Activated effector memory CD4-positive, alpha-beta T cell treated with Interleukin-2 at 50 U/mL for 16 hours (primary cell): ENCODE data around the gene MAPK8IP3.

ENCODE experiments used
- DNase-seq: peaks from one replicate; pipeline ENCODE4 v3.0.0-alpha.2; 2020

MAPK8IP3 gene

GRCh38 chr16:1776672-1776955 lies 70.6 kb downstream of the MAPK8IP3 start:
- DNase-seq = no peak

- DNase-seq = no peak
Observed at GRCh38 chr16:1776991-1777374, 71.0 kb downstream of the MAPK8IP3 start.

- DNase-seq = no peak
Observed at GRCh38 chr16:1777375-1778199, 71.6 kb downstream of the MAPK8IP3 start.

DNA sequence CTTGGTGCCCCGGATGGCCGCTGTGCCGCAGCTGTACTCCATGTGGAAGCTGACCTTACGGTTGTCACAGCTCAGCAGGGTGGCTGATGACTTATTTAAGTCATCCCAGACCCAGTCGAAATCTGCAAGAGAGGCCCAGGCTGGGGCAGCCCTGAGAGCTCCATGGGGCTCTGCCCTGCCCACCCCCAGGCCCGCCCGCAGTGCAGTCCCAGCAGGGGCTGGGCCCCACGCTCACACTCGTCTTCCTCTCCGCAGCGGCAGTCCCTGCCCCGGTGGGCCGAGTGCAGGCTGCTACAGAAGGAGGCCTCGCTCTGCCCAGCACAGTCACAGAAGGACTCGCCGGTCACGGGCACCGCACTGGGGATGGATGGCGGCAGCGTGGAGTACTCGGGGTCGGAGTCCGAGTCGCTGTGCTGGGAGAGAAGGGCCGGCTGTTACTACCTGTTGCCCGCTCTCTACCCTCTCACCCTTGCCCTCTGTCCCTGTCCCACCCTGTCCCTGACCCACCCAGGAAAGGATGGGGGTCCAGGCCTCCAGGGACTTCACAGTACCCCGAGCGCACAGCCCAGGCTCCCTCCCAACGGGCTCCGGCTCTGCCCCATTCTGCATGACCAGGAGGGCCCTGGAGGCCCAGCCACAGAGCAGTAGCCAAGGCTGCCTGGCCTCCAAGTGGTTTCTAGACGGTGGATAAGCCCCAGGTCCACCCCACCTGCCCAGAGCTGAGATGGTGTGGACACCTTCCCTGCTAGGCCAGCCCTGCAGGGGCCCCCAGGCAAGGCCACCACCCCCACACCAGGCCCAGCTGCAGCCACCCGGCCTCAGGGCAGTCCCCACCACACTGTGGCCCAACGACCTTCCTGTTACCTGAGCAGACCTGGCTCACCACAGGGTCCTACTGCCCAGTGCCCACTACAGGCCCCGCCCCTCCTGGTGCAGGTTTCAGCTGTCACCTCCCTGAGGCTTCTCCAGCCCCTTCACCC lies 72.5 kb downstream of the MAPK8IP3 start:
- DNase-seq = no peak

- no peak for DNase-seq
Observed at GRCh38 chr16:1779234-1779701, 73.3 kb downstream of the MAPK8IP3 start.

GRCh38 chr16:1779741-1780676 lies 74.0 kb downstream of the MAPK8IP3 start:
- no peak for DNase-seq

GRCh38 chr16:1780677-1781072 lies 74.7 kb downstream of the MAPK8IP3 start:
- no peak for DNase-seq

- DNase-seq = no peak
Observed at GRCh38 chr16:1781254-1781653, 75.3 kb downstream of the MAPK8IP3 start.

- peak; percentile 16 for DNase-seq
Observed at GRCh38 chr16:1781758-1782407, 75.9 kb downstream of the MAPK8IP3 start.

GRCh38 chr16:1782408-1783264 lies 76.6 kb downstream of the MAPK8IP3 start, which contains the start of the genes NUBP2 and SPSB3:
Gene NUBP2, plus strand, starts transcription at chr16:1782960. Its CDS starts 61 bp downstream, at chr16:1783021.
Gene SPSB3, minus strand, starts transcription at chr16:1782571. Its CDS starts 1,088 bp downstream, at chr16:1781483.
- DNase-seq = peak; percentile 97

GRCh38 chr16:1784977-1785845 lies 79.2 kb downstream of the MAPK8IP3 start:
- no peak for DNase-seq

DNA sequence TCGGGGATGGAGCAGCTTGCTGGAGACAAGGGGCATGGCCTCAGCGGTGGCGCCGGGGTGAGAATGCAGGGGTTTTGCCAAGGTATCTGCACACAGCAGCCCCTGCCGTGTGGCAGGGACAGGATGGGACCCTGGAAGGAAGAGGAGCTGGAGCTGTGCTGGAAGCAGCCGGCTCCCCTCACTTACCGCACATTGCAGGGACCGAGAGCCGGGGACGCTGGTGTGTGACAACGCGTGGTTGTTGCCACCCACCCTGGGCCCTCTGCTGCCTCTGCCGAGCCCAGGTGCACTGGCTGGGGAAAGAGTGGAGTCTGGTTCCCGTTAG lies 79.8 kb downstream of the MAPK8IP3 start:
- no peak for DNase-seq

GRCh38 chr16:1786242-1787055 lies 80.5 kb downstream of the MAPK8IP3 start:
- no peak for DNase-seq

DNA sequence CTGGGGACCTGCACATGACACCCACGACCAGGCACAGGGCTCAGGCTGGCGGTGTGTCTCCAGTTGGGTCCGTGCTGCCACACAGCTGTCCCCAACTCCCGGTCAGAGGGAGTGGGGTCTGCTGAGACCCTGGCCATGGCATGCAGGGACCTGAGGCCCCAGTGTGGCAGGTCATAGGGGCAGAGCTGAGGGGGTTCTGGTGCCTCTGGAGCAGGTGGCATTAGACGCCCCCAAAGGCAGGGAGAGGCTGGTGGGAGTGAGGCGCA lies 81.0 kb downstream of the MAPK8IP3 start:
- DNase-seq = no peak

- DNase-seq = no peak
Observed at GRCh38 chr16:1787322-1788094, 81.5 kb downstream of the MAPK8IP3 start.

DNA sequence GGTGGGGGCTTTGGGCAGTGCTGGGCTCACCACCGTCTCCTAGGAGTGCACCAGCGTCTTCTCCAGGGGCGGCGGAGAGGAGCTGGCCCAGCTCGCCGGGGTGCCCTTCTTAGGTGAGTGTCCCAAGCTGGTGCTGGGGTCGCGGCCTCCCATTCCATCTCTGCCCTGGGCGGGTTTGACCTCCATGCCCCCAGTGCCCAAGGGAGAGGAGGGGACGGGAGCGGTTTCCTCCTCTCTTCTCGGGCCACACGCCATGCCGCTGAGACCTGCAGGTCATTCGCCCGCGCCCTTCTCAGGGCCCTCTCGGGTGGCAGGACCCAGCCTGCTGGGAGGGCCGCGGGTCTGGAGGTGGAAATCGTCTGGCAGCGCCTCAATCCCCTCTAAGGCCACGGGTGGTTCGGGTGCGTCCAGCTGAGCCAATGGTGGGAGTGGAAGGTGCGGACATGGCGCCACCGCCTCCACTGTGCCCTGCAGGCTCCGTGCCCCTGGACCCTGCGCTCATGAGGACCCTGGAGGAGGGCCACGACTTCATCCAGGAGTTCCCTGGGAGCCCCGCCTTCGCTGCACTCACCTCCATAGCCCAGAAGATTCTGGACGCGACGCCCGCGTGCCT lies 82.2 kb downstream of the MAPK8IP3 start:
- no peak for DNase-seq

GRCh38 chr16:1788708-1789100 lies 82.7 kb downstream of the MAPK8IP3 start:
- no peak for DNase-seq

- no peak for DNase-seq
Observed at GRCh38 chr16:1789643-1790045, 83.6 kb downstream of the MAPK8IP3 start.
